Astrocyte (in vitro differentiated cells and primary cell): ENCODE results near the gene ATG7. TPM values are rescaled to one million over a fixed set of nuclear protein-coding genes. Genes with fewer than 3 reads are reported as not detected.

Experiments used
- DNase-seq: peaks from one replicate; pipeline ENCODE4 v3.0.0-alpha.2; 2010; ENCODE audit warnings: low read depth
- FAIRE-seq: peaks from 2 replicates; lab custom pipeline; 2011; peaks lifted over from hg19 to GRCh38; lab: Jason Lieb, UNC
- H2AFZ ChIP-seq: 2 replicates; pipeline ENCODE4 v1.6.0; 2012; ENCODE audit warnings: low read depth, low read length, inconsistent platforms
- H3K27ac ChIP-seq: 2 replicates; pipeline ENCODE4 v1.5.1; 2011; ENCODE audit warnings: low read depth, low read length, inconsistent platforms
- H3K27me3 ChIP-seq: 2 replicates; pipeline ENCODE4 v1.6.0; 2011; ENCODE audit warnings: low read length, inconsistent platforms; ENCODE audit not compliant: insufficient read depth
- H3K36me3 ChIP-seq: 2 replicates; pipeline ENCODE4 v1.5.1; 2011; ENCODE audit warnings: low read length, inconsistent platforms; ENCODE audit not compliant: insufficient read depth
- H3K4me1 ChIP-seq: 2 replicates; pipeline ENCODE4 v1.5.1; 2011; ENCODE audit warnings: low read length, inconsistent platforms; ENCODE audit not compliant: insufficient read depth
- H3K4me2 ChIP-seq: 2 replicates; pipeline ENCODE4 v1.6.0; 2012; ENCODE audit warnings: low read length, inconsistent platforms
- H3K4me3 ChIP-seq: 2 replicates; pipeline ENCODE4 v1.5.1; 2011; ENCODE audit warnings: low read depth, mild to moderate bottlenecking, low read length, inconsistent platforms; ENCODE audit not compliant: insufficient read depth
- H3K79me2 ChIP-seq: 2 replicates; pipeline ENCODE4 v1.6.0; 2012; ENCODE audit warnings: mild to moderate bottlenecking, low read length, inconsistent platforms; ENCODE audit not compliant: insufficient read depth
- H3K9ac ChIP-seq: 2 replicates; pipeline ENCODE4 v1.6.0; 2012; ENCODE audit warnings: mild to moderate bottlenecking, low read length, inconsistent platforms
- H3K9me3 ChIP-seq: 2 replicates; pipeline ENCODE4 v1.5.1; 2012; ENCODE audit warnings: low read depth, mild to moderate bottlenecking, low read length, inconsistent platforms; ENCODE audit not compliant: insufficient read depth
- H4K20me1 ChIP-seq: 2 replicates; pipeline ENCODE4 v1.6.0; 2012; ENCODE audit warnings: low read length, inconsistent platforms; ENCODE audit not compliant: insufficient read depth
- H3K27ac Mint-ChIP-seq: one replicate; pipeline ENCODE4 v1.8.0; 2021; ENCODE audit warnings: mild to moderate bottlenecking, mixed read lengths; ENCODE audit not compliant: unreplicated experiment
- H3K27me3 Mint-ChIP-seq: one replicate; pipeline ENCODE4 v1.8.0; 2021; ENCODE audit warnings: low read depth, mixed read lengths; ENCODE audit not compliant: unreplicated experiment
- H3K36me3 Mint-ChIP-seq: one replicate; pipeline ENCODE4 v1.8.0; 2021; ENCODE audit warnings: low read depth, mixed read lengths; ENCODE audit not compliant: unreplicated experiment
- H3K4me1 Mint-ChIP-seq: one replicate; pipeline ENCODE4 v1.8.0; 2021; ENCODE audit warnings: low read depth, mixed read lengths; ENCODE audit not compliant: unreplicated experiment
- H3K4me3 Mint-ChIP-seq: one replicate; pipeline ENCODE4 v1.8.0; 2021; ENCODE audit warnings: mild to moderate bottlenecking, moderate library complexity, mixed read lengths; ENCODE audit not compliant: unreplicated experiment
- H3K9me3 Mint-ChIP-seq: one replicate; pipeline ENCODE4 v1.8.0; 2021; ENCODE audit warnings: mild to moderate bottlenecking, mixed read lengths; ENCODE audit not compliant: unreplicated experiment
- EZH2 ChIP-seq: IDR thresholded peaks from 2 replicates; pipeline ENCODE4 v1.6.1; 2012; ENCODE audit warnings: mild to moderate bottlenecking, low read length, inconsistent platforms; ENCODE audit not compliant: insufficient read depth
- total RNA-seq: library from RNA; stranded (reverse); gene quantifications from 2 replicates; pipeline ENCODE4 v1.2.1, GENCODE V29; 2021
- TF ChIP-seq, protein P1 (sequence below): IDR thresholded peaks from 2 replicates; pipeline ENCODE4 v1.5.1; 2011; ENCODE audit warnings: low read depth, mild to moderate bottlenecking, inconsistent platforms, low read length, moderate library complexity; ENCODE audit not compliant: insufficient read depth

ATG7 gene
- total RNA-seq, 1 donor from 2014 or later, result 29.5 TPM

GRCh38 chr3:11479221-11479620, 207.0 kb downstream of the ATG7 start:
- Histone ChIP-seq H2AFZ (no peak overlapping the region), H3K36me3 (no peaks in the 10 kb centered on the region), H4K20me1 (no peaks in the 10 kb centered on the region), H3K79me2 (no peaks in the 10 kb centered on the region), H3K27ac (peak overlapping the region; percentile 74), H3K9ac (no peak overlapping the region), H3K27me3 (no peaks in the 10 kb centered on the region), H3K9me3 (no peaks in the 10 kb centered on the region), H3K4me2 (peak overlapping the region; percentile 65), H3K4me3 (no peak overlapping the region), H3K4me1 (peaks cover 35% of the 10 kb centered on the region)
- no peak for DNase-seq
- Mint-ChIP-seq H3K27me3 (no peaks in the 10 kb centered on the region), H3K27ac (no peak overlapping the region), H3K4me3 (no peak overlapping the region), H3K36me3 (peaks cover 1% of the 10 kb centered on the region), H3K9me3 (no peaks in the 10 kb centered on the region), H3K4me1 (peaks cover 32% of the 10 kb centered on the region)
- no peak for TF ChIP-seq EZH2
- TF ChIP-seq, protein P1, sequence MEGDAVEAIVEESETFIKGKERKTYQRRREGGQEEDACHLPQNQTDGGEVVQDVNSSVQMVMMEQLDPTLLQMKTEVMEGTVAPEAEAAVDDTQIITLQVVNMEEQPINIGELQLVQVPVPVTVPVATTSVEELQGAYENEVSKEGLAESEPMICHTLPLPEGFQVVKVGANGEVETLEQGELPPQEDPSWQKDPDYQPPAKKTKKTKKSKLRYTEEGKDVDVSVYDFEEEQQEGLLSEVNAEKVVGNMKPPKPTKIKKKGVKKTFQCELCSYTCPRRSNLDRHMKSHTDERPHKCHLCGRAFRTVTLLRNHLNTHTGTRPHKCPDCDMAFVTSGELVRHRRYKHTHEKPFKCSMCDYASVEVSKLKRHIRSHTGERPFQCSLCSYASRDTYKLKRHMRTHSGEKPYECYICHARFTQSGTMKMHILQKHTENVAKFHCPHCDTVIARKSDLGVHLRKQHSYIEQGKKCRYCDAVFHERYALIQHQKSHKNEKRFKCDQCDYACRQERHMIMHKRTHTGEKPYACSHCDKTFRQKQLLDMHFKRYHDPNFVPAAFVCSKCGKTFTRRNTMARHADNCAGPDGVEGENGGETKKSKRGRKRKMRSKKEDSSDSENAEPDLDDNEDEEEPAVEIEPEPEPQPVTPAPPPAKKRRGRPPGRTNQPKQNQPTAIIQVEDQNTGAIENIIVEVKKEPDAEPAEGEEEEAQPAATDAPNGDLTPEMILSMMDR, result no peak
- no peak for FAIRE-seq

- DNase-seq (no peak), FAIRE-seq (no peak)
- no peak overlapping the region for H3K4me3 ChIP-seq
- H3K79me2 ChIP-seq, result no peaks in the 10 kb centered on the region
- no peaks in the 10 kb centered on the region for H4K20me1 ChIP-seq
- peaks cover 34% of the 10 kb centered on the region for H3K4me1 ChIP-seq
- no peaks in the 10 kb centered on the region for H3K36me3 Mint-ChIP-seq
- H3K36me3 ChIP-seq, result no peaks in the 10 kb centered on the region
- no peak overlapping the region for H3K27ac Mint-ChIP-seq
- no peak overlapping the region for H3K4me2 ChIP-seq
- H3K27me3 ChIP-seq, result no peaks in the 10 kb centered on the region
- H3K4me1 Mint-ChIP-seq, result peaks cover 32% of the 10 kb centered on the region
- H3K9ac ChIP-seq, result no peak overlapping the region
- H3K9me3 Mint-ChIP-seq, result peaks cover 5% of the 10 kb centered on the region
- no peak for TF ChIP-seq EZH2
- TF ChIP-seq, protein P1, result no peak
- no peak overlapping the region for H3K4me3 Mint-ChIP-seq
- H2AFZ ChIP-seq, result no peak overlapping the region
- H3K9me3 ChIP-seq, result no peaks in the 10 kb centered on the region
- H3K27ac ChIP-seq, result no peak overlapping the region
- no peaks in the 10 kb centered on the region for H3K27me3 Mint-ChIP-seq
These were observed 208.6 kb downstream of the ATG7 start for GRCh38 chr3:11480663-11481298.

GRCh38 chr3:11481556-11481955, 209.4 kb downstream of the ATG7 start:
- no peak overlapping the region for H3K9ac ChIP-seq
- no peak overlapping the region for H3K27ac Mint-ChIP-seq
- peaks cover 5% of the 10 kb centered on the region for H3K9me3 Mint-ChIP-seq
- H3K36me3 Mint-ChIP-seq, result no peaks in the 10 kb centered on the region
- H3K27me3 Mint-ChIP-seq, result no peaks in the 10 kb centered on the region
- no peak overlapping the region for H2AFZ ChIP-seq
- no peaks in the 10 kb centered on the region for H4K20me1 ChIP-seq
- H3K9me3 ChIP-seq, result no peaks in the 10 kb centered on the region
- no peak for DNase-seq
- TF ChIP-seq, protein P1, result no peak
- no peak for TF ChIP-seq EZH2
- H3K4me1 ChIP-seq, result peaks cover 27% of the 10 kb centered on the region
- H3K79me2 ChIP-seq, result no peaks in the 10 kb centered on the region
- H3K36me3 ChIP-seq, result no peaks in the 10 kb centered on the region
- H3K4me1 Mint-ChIP-seq, result peaks cover 27% of the 10 kb centered on the region
- no peak for FAIRE-seq
- H3K4me2 ChIP-seq, result no peak overlapping the region
- no peak overlapping the region for H3K4me3 ChIP-seq
- H3K27me3 ChIP-seq, result no peaks in the 10 kb centered on the region
- H3K4me3 Mint-ChIP-seq, result no peak overlapping the region
- no peak overlapping the region for H3K27ac ChIP-seq
